Activated CD4-positive, alpha-beta memory T cell treated with anti-CD3 and anti-CD28 coated beads, Interleukin-2, amount 10 ng/mL, durations not matched to agents 7 days and 5 days (primary cell): ENCODE measurements around the gene ARL1. TPM values are rescaled to one million over a fixed set of nuclear protein-coding genes. Genes with fewer than 3 reads are reported as not detected.
A peak's percentile ranks its signal among the peaks of the same experiment; 100 is the strongest.
"Not testable (repeated sequence)": the region's sequence is repeated elsewhere in the genome, so short reads cannot be mapped to it uniquely, and the experiment has no call there.

Experiments used
- CTCF ChIA-PET: fragments of 350-600 bp; sonication (Branson Sonifier 250); formaldehyde crosslinking; loops from one replicate; lab custom pipeline; 2021; ENCODE audit warnings: antibody characterized with exemption, inconsistent platforms; lab: Charles Lee
- POLR2A ChIA-PET: fragments of 350-600 bp; sonication (Branson Sonifier 250); formaldehyde crosslinking; loops from one replicate; lab custom pipeline; 2021; ENCODE audit warnings: antibody characterized with exemption; lab: Charles Lee
- DNase-seq: peaks from one replicate; pipeline ENCODE4 v3.0.0-alpha.2; 2020
- H3K27ac Mint-ChIP-seq: one replicate; pipeline ENCODE4 v1.8.0; 2021; ENCODE audit warnings: mild to moderate bottlenecking, mixed read lengths
- H3K27me3 Mint-ChIP-seq: one replicate; pipeline ENCODE4 v1.8.0; 2021; ENCODE audit warnings: mixed read lengths
- H3K36me3 Mint-ChIP-seq: one replicate; pipeline ENCODE4 v1.8.0; 2021; ENCODE audit warnings: low read depth, mixed read lengths
- H3K4me1 Mint-ChIP-seq: one replicate; pipeline ENCODE4 v1.8.0; 2021; ENCODE audit warnings: mixed read lengths
- H3K4me3 Mint-ChIP-seq: one replicate; pipeline ENCODE4 v1.8.0; 2021; ENCODE audit warnings: mild to moderate bottlenecking, mixed read lengths
- H3K9me3 Mint-ChIP-seq: one replicate; pipeline ENCODE4 v1.8.0; 2021; ENCODE audit warnings: mixed read lengths
- total RNA-seq, 2 experiments: library from RNA; stranded (reverse); gene quantifications; one replicate each; pipeline ENCODE4 v1.2.3, GENCODE V29; 2021

ARL1 gene
- total RNA-seq, 2 experiments from 2014 or later = 47.7 to 49.3 TPM

GRCh38 chr12:101391181-101391580 lies 16.4 kb downstream of the ARL1 start:
- peaks cover 55% of the 10 kb centered on the region for H3K36me3 Mint-ChIP-seq
- H3K27ac Mint-ChIP-seq, DNase-seq, POLR2A ChIA-PET, H3K27me3 Mint-ChIP-seq, H3K4me3 Mint-ChIP-seq, CTCF ChIA-PET, H3K9me3 Mint-ChIP-seq, H3K4me1 Mint-ChIP-seq: not testable (repeated sequence)

- H3K4me3 Mint-ChIP-seq = no peak overlapping the region
- CTCF ChIA-PET = no interaction called here
Measured at GRCh38 chr12:101379149-101379548, 28.4 kb downstream of the ARL1 start.

GRCh38 chr12:101375573-101375972 lies 32.0 kb downstream of the ARL1 start:
- CTCF ChIA-PET = no interaction called here
- H3K27me3 Mint-ChIP-seq = no peaks in the 10 kb centered on the region
- H3K27ac Mint-ChIP-seq = peak overlapping the region; percentile 11
- DNase-seq = no peak
- peaks cover 6% of the 10 kb centered on the region for H3K4me1 Mint-ChIP-seq
- H3K9me3 Mint-ChIP-seq = no peaks in the 10 kb centered on the region
- POLR2A ChIA-PET = no interaction called here
- no peak overlapping the region for H3K4me3 Mint-ChIP-seq
- H3K36me3 Mint-ChIP-seq = peaks cover 49% of the 10 kb centered on the region

More at GRCh38 chr12:101379149-101379548, 28.4 kb downstream of the ARL1 start:
- Mint-ChIP-seq H3K27ac (no peak overlapping the region), H3K36me3 (peaks cover 54% of the 10 kb centered on the region), H3K9me3 (no peaks in the 10 kb centered on the region), H3K4me1 (peaks cover 6% of the 10 kb centered on the region), H3K27me3 (no peaks in the 10 kb centered on the region)
- no peak for DNase-seq
- POLR2A ChIA-PET = interaction anchor here (1.0 kb wide), 1 partner anchor 28 kb away, joined by 3 read pairs; the partner anchor contains the start of gene ARL1

GRCh38 chr12:101372431-101372830 lies 35.1 kb downstream of the ARL1 start:
- ChIA-PET POLR2A (no interaction called here), CTCF (no interaction called here)
- Mint-ChIP-seq H3K4me3 (no peak overlapping the region), H3K9me3 (no peaks in the 10 kb centered on the region), H3K27me3 (no peaks in the 10 kb centered on the region), H3K4me1 (peaks cover 6% of the 10 kb centered on the region), H3K27ac (no peak overlapping the region), H3K36me3 (peaks cover 39% of the 10 kb centered on the region)
- no peak for DNase-seq

- Mint-ChIP-seq H3K27me3 (no peaks in the 10 kb centered on the region), H3K4me3 (no peak overlapping the region), H3K27ac (no peak overlapping the region), H3K36me3 (peaks cover 42% of the 10 kb centered on the region), H3K9me3 (no peaks in the 10 kb centered on the region), H3K4me1 (peaks cover 3% of the 10 kb centered on the region)
- DNase-seq = no peak
- ChIA-PET CTCF (interaction anchor here (0.5 to 1.5 kb wide), 3 partner anchors 10 to 94 kb away, joined by 3 to 5 read pairs (median 4); no protein-coding TSS in a partner anchor), POLR2A (no interaction called here)
Measured at GRCh38 chr12:101368016-101368415, 39.6 kb downstream of the ARL1 start.

- Mint-ChIP-seq H3K27me3 (no peaks in the 10 kb centered on the region), H3K36me3 (peaks cover 22% of the 10 kb centered on the region), H3K4me1 (peaks cover 3% of the 10 kb centered on the region), H3K9me3 (no peaks in the 10 kb centered on the region), H3K4me3 (no peak overlapping the region), H3K27ac (no peak overlapping the region)
- DNase-seq = no peak
- ChIA-PET POLR2A (no interaction called here), CTCF (no interaction called here)
Measured at GRCh38 chr12:101361455-101361854, 46.1 kb downstream of the ARL1 start.

GRCh38 chr12:101356794-101357193 lies 50.8 kb downstream of the ARL1 start:
- ChIA-PET POLR2A (interaction anchor here (0.6 kb wide), 1 partner anchor 185 kb away, joined by 3 read pairs; no protein-coding TSS in a partner anchor), CTCF (no interaction called here)
- Mint-ChIP-seq H3K36me3 (peaks cover 20% of the 10 kb centered on the region), H3K4me3 (no peak overlapping the region), H3K9me3 (no peaks in the 10 kb centered on the region), H3K27ac (no peak overlapping the region), H3K4me1 (no peaks in the 10 kb centered on the region), H3K27me3 (no peaks in the 10 kb centered on the region)
- DNase-seq = no peak

- DNase-seq = no peak
- peaks cover 4% of the 10 kb centered on the region for H3K9me3 Mint-ChIP-seq
- peaks cover 52% of the 10 kb centered on the region for H3K36me3 Mint-ChIP-seq
- no peaks in the 10 kb centered on the region for H3K27me3 Mint-ChIP-seq
- peaks cover 2% of the 10 kb centered on the region for H3K4me1 Mint-ChIP-seq
- H3K4me3 Mint-ChIP-seq = no peak overlapping the region
- CTCF ChIA-PET = no interaction called here
- H3K27ac Mint-ChIP-seq = no peak overlapping the region
- POLR2A ChIA-PET = no interaction called here
Measured at GRCh38 chr12:101351682-101352081, 55.9 kb downstream of the ARL1 start.

GRCh38 chr12:101343893-101344292 lies 63.7 kb downstream of the ARL1 start:
- ChIA-PET CTCF (no interaction called here), POLR2A (no interaction called here)
- no peak for DNase-seq
- H3K27ac Mint-ChIP-seq = no peak overlapping the region
- no peaks in the 10 kb centered on the region for H3K27me3 Mint-ChIP-seq
- H3K4me3 Mint-ChIP-seq = no peak overlapping the region
- H3K9me3 Mint-ChIP-seq = peaks cover 1% of the 10 kb centered on the region
- H3K4me1 Mint-ChIP-seq = peaks cover 1% of the 10 kb centered on the region
- H3K36me3 Mint-ChIP-seq = peaks cover 35% of the 10 kb centered on the region

Other genes starting within 250 kb of the ARL1 start
- gene SLC5A8, start 197.5 kb downstream of the ARL1 start, total RNA-seq = not detected
- gene UTP20, start 127.7 kb downstream of the ARL1 start, total RNA-seq = 1 to 10 TPM; 7.6 to 9.1 TPM
- gene SPIC, start 67.6 kb upstream of the ARL1 start, total RNA-seq = not detected
- gene MYBPC1, start 187.2 kb upstream of the ARL1 start, total RNA-seq = not detected